Cardiac fibroblast (primary cell): Measurements from ENCODE around the gene FOXP4.

Source experiments
- DNase-seq, 2 donors: peaks; one replicate each; pipeline versions ENCODE4 v3.0.0 to v3.0.0-alpha.2; 2010; ENCODE audit warnings: low read depth in 2 of 2
- H3K4me3 ChIP-seq, 2 donors: replicated peaks in 1 of 2; 1 replicate in 1 of 2; 2 replicates in 1 of 2; pipeline ENCODE4 v1.5.1; 2011; ENCODE audit warnings: low read depth in 2 of 2, low read length in 2 of 2, mild to moderate bottlenecking in 2 of 2, moderate library complexity in 1 of 2
- CTCF ChIP-seq: IDR thresholded peaks from one replicate; pipeline ENCODE4 v1.5.1; 2011; ENCODE audit warnings: low read depth, mild to moderate bottlenecking, low read length, inconsistent platforms

Gene FOXP4

GRCh38 chr6:41593839-41594238, 47.7 kb downstream of the FOXP4 start:
- no peak overlapping the region for H3K4me3 ChIP-seq
- TF ChIP-seq CTCF, result no peak
- no peak for DNase-seq

GRCh38 chr6:41594326-41594725, 48.1 kb downstream of the FOXP4 start:
- no peak for TF ChIP-seq CTCF
- DNase-seq, result no peak

GRCh38 chr6:41594766-41595165, 48.6 kb downstream of the FOXP4 start:
- no peak overlapping the region for H3K4me3 ChIP-seq
- DNase-seq, result no peak
- TF ChIP-seq CTCF, result no peak

More at GRCh38 chr6:41594326-41594725, 48.1 kb downstream of the FOXP4 start:
- H3K4me3 ChIP-seq, result no peak overlapping the region

- TF ChIP-seq CTCF, result no peak
- H3K4me3 ChIP-seq, result no peak overlapping the region
These were observed 49.0 kb downstream of the FOXP4 start for GRCh38 chr6:41595166-41595565.

GRCh38 chr6:41596096-41596685, 50.0 kb downstream of the FOXP4 start:
- no peak for TF ChIP-seq CTCF
- DNase-seq, result no peak
- H3K4me3 ChIP-seq, result no peak overlapping the region

More at GRCh38 chr6:41595166-41595565, 49.0 kb downstream of the FOXP4 start:
- no peak for DNase-seq

- no peak for TF ChIP-seq CTCF
- DNase-seq, result no peak
- H3K4me3 ChIP-seq, result no peak overlapping the region
These were observed 50.6 kb downstream of the FOXP4 start for GRCh38 chr6:41596807-41597206.
